GM18873 (cell line): Measurements from ENCODE around the gene CDKL5.

Experiments
- ATAC-seq: cut with Tn5 transposase; IDR thresholded peaks from one replicate; pipeline ENCODE4 v1.9.1; 2021; ENCODE audit warnings: mild to moderate bottlenecking, moderate library complexity, moderate number of reproducible peaks; ENCODE audit not compliant: unreplicated experiment, low FRiP score

Gene CDKL5

GRCh38 chrX:18682979-18683387, 257.6 kb downstream of the CDKL5 start:
- no peak for ATAC-seq

- no peak for ATAC-seq
Measured at GRCh38 chrX:18687856-18688495, 262.6 kb downstream of the CDKL5 start.

- ATAC-seq, result no peak
Measured at GRCh38 chrX:18691431-18691830, 266.0 kb downstream of the CDKL5 start.

GRCh38 chrX:18692541-18692940, 267.1 kb downstream of the CDKL5 start:
- ATAC-seq, result no peak

- no peak for ATAC-seq
Measured at GRCh38 chrX:18696653-18697052, 271.2 kb downstream of the CDKL5 start.

GRCh38 chrX:18698737-18699650, 273.6 kb downstream of the CDKL5 start:
- no peak for ATAC-seq

- no peak for ATAC-seq
Measured at GRCh38 chrX:18701621-18702361, 276.4 kb downstream of the CDKL5 start.

GRCh38 chrX:18702362-18703195, 277.2 kb downstream of the CDKL5 start:
- no peak for ATAC-seq
